HepG2 (cell line): ENCODE measurements around the gene RPL23. TPM values are rescaled to one million over a fixed set of nuclear protein-coding genes. Genes with fewer than 3 reads are reported as not detected.

ENCODE experiments used
- ELF4 ChIP-seq: sonication (generic); formaldehyde crosslinking; IDR thresholded peaks from 2 replicates; pipeline ENCODE4 v1.5.0; 2020; ENCODE audit warnings: missing genetic modification reagents, mild to moderate bottlenecking, moderate library complexity, borderline replicate concordance
- MAZ ChIP-seq, 2 experiments: sonication (generic) in 1 of 2; formaldehyde crosslinking in 1 of 2; IDR thresholded peaks; 2 replicates each; pipeline versions ENCODE4 v1.5.0 to v1.6.1; 2012 to 2020; ENCODE audit warnings: low read depth in 2 of 2, mild to moderate bottlenecking in 2 of 2, borderline replicate concordance in 1 of 2, improper control_type of control experiment in 1 of 2, low read length in 1 of 2, missing genetic modification reagents in 1 of 2, moderate library complexity in 1 of 2
- RCOR2 ChIP-seq: IDR thresholded peaks from 2 replicates; pipeline ENCODE4 v1.6.1; 2016; ENCODE audit warnings: missing biosample characterization, missing genetic modification reagents
- SMYD3 ChIP-seq: sonication (generic); formaldehyde crosslinking; IDR thresholded peaks from 2 replicates; pipeline ENCODE4 v1.8.1; 2023; ENCODE audit warnings: mild to moderate bottlenecking, missing genetic modification reagents
- SP1 ChIP-seq, 2 experiments: fragments of 450-650 bp in 1 of 2; sonication (generic) in 1 of 2; formaldehyde crosslinking in 1 of 2; IDR thresholded peaks; 2 replicates each; pipeline versions ENCODE4 v1.4.0 to v1.6.1; 2016 to 2020; ENCODE audit warnings: missing genetic modification reagents in 1 of 2
- SUZ12 ChIP-seq: fragments of 150-350 bp; IDR thresholded peaks from 2 replicates; pipeline ENCODE4 v1.6.1; 2014; ENCODE audit warnings: low read depth, low read length
- ZFP36L1 ChIP-seq: sonication (generic); formaldehyde crosslinking; IDR thresholded peaks from 2 replicates; pipeline ENCODE4 v1.8.0; 2022; ENCODE audit warnings: mild to moderate bottlenecking, missing genetic modification reagents, moderate library complexity
- ZFP37 ChIP-seq: sonication (generic); formaldehyde crosslinking; IDR thresholded peaks from 2 replicates; pipeline ENCODE4 v1.4.0; 2020; ENCODE audit warnings: missing genetic modification reagents, borderline replicate concordance
- ZNF101 ChIP-seq: sonication (generic); formaldehyde crosslinking; IDR thresholded peaks from 2 replicates; pipeline ENCODE4 v1.4.0; 2020; ENCODE audit warnings: mild to moderate bottlenecking, low read depth, missing genetic modification reagents, borderline replicate concordance
- polyA plus RNA-seq, 8 experiments: library from polyadenylated mRNA; depleted of rRNA in 3 of 8; stranded (reverse) in 7 of 8; unstranded in 1 of 8; fragments of >200 nt; fragmentation: Illumina TruSeq in 4 of 8; extraction: Trizol in 4 of 8; gene quantifications; 2 replicates each; pipeline versions ENCODE4 v1.2.1 to v1.2.3, GENCODE V29; 2011 to 2016; ENCODE audit warnings: low read depth in 4 of 8, missing spikeins in 1 of 8, mixed read lengths in 1 of 8; ENCODE audit not compliant: insufficient read depth in 1 of 8
- total RNA-seq, 5 experiments: library from RNA; depleted of rRNA; stranded (reverse); fragments of >200 nt; fragmentation: Illumina TruSeq; extraction: Trizol; gene quantifications; 2 replicates each; pipeline ENCODE4 v1.2.3, GENCODE V29; 2016; ENCODE audit warnings: low read depth in 1 of 5
- TF ChIP-seq, protein P1 (sequence below), 2 experiments: sonication (generic) in 1 of 2; formaldehyde crosslinking in 1 of 2; IDR thresholded peaks; 2 replicates each; pipeline versions ENCODE4 v1.4.0 to v1.6.1; 2018 to 2020; ENCODE audit warnings: missing genetic modification reagents in 2 of 2, borderline replicate concordance in 1 of 2, low read depth in 1 of 2, mild to moderate bottlenecking in 1 of 2, missing biosample characterization in 1 of 2
- TF ChIP-seq, protein P2 (sequence below): conservative IDR thresholded peaks from 2 replicates; pipeline ENCODE4 v1.6.1; 2018; ENCODE audit warnings: missing genetic modification reagents
- TF ChIP-seq, protein P3 (sequence below): IDR thresholded peaks from 2 replicates; pipeline ENCODE4 v1.6.1; 2016; ENCODE audit warnings: low read depth, missing genetic modification reagents, missing compliant biosample characterization
- TF ChIP-seq, protein P4 (sequence below): sonication (generic); formaldehyde crosslinking; IDR thresholded peaks from 2 replicates; pipeline ENCODE4 v1.8.1; 2023; ENCODE audit warnings: missing genetic modification reagents, inconsistent platforms, borderline replicate concordance
- TF ChIP-seq, protein P5 (sequence below): sonication (generic); formaldehyde crosslinking; IDR thresholded peaks from 2 replicates; pipeline ENCODE4 v1.4.0; 2020; ENCODE audit warnings: missing genetic modification reagents

The RPL23 gene
- total and polyA plus RNA-seq, 2 of the 13 experiments (the other 11 are each of a cell fraction or from before 2014, with no cell fraction given): 2,790 to 4,860 TPM

DNA sequence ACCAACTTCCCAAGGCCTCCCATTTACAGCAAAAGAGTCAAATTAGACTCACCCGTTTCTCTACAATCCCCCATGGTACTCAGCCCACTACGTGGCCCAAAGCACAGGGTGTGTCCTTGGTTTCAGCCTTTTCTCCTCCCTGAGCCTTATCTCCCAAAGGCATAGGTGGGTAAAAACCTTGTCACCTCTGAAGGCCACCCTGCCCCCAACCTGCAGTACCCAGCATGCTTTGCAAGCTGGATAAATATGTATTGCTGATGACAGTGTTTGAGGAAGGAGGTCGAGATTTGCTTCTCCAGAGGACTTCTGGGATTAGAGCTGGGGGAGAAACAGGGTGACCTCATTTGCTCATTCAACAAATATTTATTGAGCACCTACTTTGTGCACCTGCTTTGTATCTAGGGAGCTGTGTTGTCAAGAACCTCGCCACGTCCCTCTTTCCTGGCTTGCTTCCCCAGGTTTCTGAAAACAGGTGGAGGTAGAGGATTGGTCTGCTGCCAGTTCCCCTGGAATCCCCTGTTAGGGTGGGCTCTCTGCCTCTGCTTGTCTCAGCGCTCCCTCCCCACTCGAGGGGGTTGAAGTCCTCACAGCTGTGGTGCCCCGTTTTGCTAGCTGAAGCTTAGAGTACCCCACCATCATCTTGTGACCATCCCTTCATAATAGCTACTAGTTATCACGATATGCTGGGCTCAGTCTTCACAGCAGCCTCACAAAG lies 19.3 kb upstream of the RPL23 start (continued):
- TF ChIP-seq, protein P1, sequence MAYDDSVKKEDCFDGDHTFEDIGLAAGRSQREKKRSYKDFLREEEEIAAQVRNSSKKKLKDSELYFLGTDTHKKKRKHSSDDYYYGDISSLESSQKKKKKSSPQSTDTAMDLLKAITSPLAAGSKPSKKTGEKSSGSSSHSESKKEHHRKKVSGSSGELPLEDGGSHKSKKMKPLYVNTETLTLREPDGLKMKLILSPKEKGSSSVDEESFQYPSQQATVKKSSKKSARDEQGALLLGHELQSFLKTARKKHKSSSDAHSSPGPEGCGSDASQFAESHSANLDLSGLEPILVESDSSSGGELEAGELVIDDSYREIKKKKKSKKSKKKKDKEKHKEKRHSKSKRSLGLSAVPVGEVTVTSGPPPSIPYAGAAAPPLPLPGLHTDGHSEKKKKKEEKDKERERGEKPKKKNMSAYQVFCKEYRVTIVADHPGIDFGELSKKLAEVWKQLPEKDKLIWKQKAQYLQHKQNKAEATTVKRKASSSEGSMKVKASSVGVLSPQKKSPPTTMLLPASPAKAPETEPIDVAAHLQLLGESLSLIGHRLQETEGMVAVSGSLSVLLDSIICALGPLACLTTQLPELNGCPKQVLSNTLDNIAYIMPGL (CRISPR knock-in tag; IDR thresholded peaks at IDR 0.05; ENCODE audit: borderline replicate concordance in 1 of 2, low read depth in 1 of 2): peak; percentile 21 to 31; a peak in 2 of 4 replicates
- TF ChIP-seq MAZ (IDR thresholded peaks at IDR 0.05; ENCODE audit: borderline replicate concordance, low read depth, low read length) (no peak), MAZ (CRISPR knock-in tag; IDR thresholded peaks at IDR 0.05; ENCODE audit: low read depth) (no peak; the same call in 1 of the 2 replicates), SMYD3 (CRISPR knock-in tag) (no peak), ELF4 (CRISPR knock-in tag) (no peak), ZFP37 (CRISPR knock-in tag) (no peak), ZNF101 (CRISPR knock-in tag) (no peak), RCOR2 (peak; percentile 72; the same call in 1 of the 2 replicates), SUZ12 (peak; percentile 26; the same call in 1 of the 2 replicates), SP1 (IDR thresholded peaks at IDR 0.05) (no peak), SP1 (CRISPR knock-in tag; IDR thresholded peaks at IDR 0.05) (no peak), ZFP36L1 (CRISPR knock-in tag) (no peak)
- TF ChIP-seq, protein P2, sequence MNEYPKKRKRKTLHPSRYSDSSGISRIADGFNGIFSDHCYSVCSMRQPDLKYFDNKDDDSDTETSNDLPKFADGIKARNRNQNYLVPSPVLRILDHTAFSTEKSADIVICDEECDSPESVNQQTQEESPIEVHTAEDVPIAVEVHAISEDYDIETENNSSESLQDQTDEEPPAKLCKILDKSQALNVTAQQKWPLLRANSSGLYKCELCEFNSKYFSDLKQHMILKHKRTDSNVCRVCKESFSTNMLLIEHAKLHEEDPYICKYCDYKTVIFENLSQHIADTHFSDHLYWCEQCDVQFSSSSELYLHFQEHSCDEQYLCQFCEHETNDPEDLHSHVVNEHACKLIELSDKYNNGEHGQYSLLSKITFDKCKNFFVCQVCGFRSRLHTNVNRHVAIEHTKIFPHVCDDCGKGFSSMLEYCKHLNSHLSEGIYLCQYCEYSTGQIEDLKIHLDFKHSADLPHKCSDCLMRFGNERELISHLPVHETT (CRISPR knock-in tag): no peak
- TF ChIP-seq, protein P3, sequence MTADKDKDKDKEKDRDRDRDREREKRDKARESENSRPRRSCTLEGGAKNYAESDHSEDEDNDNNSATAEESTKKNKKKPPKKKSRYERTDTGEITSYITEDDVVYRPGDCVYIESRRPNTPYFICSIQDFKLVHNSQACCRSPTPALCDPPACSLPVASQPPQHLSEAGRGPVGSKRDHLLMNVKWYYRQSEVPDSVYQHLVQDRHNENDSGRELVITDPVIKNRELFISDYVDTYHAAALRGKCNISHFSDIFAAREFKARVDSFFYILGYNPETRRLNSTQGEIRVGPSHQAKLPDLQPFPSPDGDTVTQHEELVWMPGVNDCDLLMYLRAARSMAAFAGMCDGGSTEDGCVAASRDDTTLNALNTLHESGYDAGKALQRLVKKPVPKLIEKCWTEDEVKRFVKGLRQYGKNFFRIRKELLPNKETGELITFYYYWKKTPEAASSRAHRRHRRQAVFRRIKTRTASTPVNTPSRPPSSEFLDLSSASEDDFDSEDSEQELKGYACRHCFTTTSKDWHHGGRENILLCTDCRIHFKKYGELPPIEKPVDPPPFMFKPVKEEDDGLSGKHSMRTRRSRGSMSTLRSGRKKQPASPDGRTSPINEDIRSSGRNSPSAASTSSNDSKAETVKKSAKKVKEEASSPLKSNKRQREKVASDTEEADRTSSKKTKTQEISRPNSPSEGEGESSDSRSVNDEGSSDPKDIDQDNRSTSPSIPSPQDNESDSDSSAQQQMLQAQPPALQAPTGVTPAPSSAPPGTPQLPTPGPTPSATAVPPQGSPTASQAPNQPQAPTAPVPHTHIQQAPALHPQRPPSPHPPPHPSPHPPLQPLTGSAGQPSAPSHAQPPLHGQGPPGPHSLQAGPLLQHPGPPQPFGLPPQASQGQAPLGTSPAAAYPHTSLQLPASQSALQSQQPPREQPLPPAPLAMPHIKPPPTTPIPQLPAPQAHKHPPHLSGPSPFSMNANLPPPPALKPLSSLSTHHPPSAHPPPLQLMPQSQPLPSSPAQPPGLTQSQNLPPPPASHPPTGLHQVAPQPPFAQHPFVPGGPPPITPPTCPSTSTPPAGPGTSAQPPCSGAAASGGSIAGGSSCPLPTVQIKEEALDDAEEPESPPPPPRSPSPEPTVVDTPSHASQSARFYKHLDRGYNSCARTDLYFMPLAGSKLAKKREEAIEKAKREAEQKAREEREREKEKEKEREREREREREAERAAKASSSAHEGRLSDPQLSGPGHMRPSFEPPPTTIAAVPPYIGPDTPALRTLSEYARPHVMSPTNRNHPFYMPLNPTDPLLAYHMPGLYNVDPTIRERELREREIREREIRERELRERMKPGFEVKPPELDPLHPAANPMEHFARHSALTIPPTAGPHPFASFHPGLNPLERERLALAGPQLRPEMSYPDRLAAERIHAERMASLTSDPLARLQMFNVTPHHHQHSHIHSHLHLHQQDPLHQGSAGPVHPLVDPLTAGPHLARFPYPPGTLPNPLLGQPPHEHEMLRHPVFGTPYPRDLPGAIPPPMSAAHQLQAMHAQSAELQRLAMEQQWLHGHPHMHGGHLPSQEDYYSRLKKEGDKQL (CRISPR knock-in tag): peak; percentile 50; the same call in 1 of the 2 replicates
- TF ChIP-seq, protein P4, sequence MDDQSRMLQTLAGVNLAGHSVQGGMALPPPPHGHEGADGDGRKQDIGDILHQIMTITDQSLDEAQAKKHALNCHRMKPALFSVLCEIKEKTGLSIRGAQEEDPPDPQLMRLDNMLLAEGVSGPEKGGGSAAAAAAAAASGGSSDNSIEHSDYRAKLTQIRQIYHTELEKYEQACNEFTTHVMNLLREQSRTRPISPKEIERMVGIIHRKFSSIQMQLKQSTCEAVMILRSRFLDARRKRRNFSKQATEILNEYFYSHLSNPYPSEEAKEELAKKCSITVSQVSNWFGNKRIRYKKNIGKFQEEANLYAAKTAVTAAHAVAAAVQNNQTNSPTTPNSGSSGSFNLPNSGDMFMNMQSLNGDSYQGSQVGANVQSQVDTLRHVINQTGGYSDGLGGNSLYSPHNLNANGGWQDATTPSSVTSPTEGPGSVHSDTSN: no peak
- TF ChIP-seq, protein P5, sequence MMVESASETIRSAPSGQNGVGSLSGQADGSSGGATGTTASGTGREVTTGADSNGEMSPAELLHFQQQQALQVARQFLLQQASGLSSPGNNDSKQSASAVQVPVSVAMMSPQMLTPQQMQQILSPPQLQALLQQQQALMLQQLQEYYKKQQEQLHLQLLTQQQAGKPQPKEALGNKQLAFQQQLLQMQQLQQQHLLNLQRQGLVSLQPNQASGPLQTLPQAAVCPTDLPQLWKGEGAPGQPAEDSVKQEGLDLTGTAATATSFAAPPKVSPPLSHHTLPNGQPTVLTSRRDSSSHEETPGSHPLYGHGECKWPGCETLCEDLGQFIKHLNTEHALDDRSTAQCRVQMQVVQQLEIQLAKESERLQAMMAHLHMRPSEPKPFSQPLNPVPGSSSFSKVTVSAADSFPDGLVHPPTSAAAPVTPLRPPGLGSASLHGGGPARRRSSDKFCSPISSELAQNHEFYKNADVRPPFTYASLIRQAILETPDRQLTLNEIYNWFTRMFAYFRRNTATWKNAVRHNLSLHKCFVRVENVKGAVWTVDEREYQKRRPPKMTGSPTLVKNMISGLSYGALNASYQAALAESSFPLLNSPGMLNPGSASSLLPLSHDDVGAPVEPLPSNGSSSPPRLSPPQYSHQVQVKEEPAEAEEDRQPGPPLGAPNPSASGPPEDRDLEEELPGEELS (CRISPR knock-in tag): peak; percentile 82
